ENCODE data around the gene ZBTB7B.

ZBTB7B gene

DNA sequence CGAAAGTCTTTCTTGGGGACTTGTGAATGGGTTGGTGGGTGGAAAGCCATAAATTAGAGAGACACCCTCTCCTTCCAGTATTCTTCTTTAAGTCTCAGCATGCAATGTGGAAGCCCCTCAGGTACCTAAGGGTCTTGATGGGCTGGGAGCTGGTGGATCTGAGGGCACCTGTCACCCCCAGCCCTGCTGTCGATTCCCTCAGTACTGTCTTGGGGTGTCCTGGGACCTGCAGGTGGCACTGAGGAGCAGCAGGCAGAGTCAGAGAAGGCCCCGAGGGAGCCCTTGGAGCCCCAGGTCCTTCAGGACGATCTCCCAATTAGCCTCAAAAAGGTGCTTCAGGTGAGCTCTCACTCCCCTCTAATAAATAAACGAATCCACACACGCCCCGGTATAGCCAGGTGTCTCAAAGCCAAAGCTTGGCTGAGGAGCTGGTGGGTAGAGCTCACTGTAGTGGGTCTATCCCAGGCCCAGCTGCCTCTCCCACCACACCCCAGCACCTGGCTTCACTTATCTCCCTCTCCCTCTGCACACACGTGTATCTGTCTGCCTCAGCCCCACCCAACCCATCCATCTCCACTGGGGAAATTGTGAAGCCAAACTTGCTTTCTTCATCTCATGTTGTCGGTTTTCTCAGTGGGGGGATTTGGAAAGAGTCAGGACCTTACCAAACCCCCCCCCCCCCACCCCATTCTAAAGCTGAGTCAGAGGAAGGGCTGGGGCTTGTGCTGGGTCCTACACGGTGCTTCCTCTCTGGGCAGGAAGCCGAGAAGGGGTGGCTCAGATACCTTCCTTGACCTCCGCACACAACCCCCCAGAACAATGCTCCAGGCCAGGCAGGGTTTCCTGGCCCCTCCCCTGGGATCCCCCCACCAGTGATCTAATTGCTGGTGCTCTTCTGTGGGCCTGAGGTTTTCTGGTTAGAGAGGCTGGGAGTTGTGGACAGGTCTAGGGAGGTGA is 50.1 kb downstream of the ZBTB7B start:
- Histone ChIP-seq H3K27ac (ENCODE audit: insufficient read depth in 1 of 2, low read depth in 1 of 2, low read length in 2 of 2, poor library complexity in 1 of 2, severe bottlenecking in 2 of 2) (no peak overlapping the region), H3K9me3 (ENCODE audit: control extremely low read depth in 1 of 5, control insufficient read depth in 4 of 5, insufficient read depth in 2 of 5, low read depth in 1 of 5, low read length in 4 of 5) (no peaks in the 10 kb centered on the region), H3K36me3 (ENCODE audit: control insufficient read depth in 4 of 4, insufficient read depth in 4 of 4, low read length in 3 of 4) (peaks cover 0 to 33% (median 16%) of the 10 kb centered on the region in 4 experiments), H3K4me1 (ENCODE audit: control extremely low read depth in 1 of 4, control insufficient read depth in 4 of 4, insufficient read depth in 4 of 4, low read length in 3 of 4) (peaks cover 3 to 43% (median 40%) of the 10 kb centered on the region in 4 experiments), H3K4me3 (ENCODE audit: control insufficient read depth in 1 of 7, extremely low read depth in 1 of 7, insufficient read depth in 4 of 7, low read depth in 2 of 7, low read length in 6 of 7) (peak overlapping the region; percentile 45 to 88 (median 79)), H3K27me3 (replicated peaks in 2 of 5; ENCODE audit: control insufficient read depth in 4 of 5, insufficient read depth in 5 of 5, low read length in 4 of 5) (no peaks in the 10 kb centered on the region)
- 17% methylated on average over 7 of the region's 12 CpGs for WGBS (ENCODE audit: insufficient coverage)
- POLR2A ChIA-PET: interaction anchor here (0.7 to 1.3 kb wide), 3 partner anchors 9 to 147 kb away, joined by 3 read pairs; partner anchors contain the start of gene SLC50A1
- peak; percentile 42 to 53 (median 46) for DNase-seq
- CTCF ChIA-PET: interaction anchor here (0.7 to 22.6 kb wide), 15 partner anchors 7 to 493 kb away, joined by 3 to 368 read pairs (median 4); partner anchors contain the start of genes ADAM15, EFNA3 and EFNA4

DNA sequence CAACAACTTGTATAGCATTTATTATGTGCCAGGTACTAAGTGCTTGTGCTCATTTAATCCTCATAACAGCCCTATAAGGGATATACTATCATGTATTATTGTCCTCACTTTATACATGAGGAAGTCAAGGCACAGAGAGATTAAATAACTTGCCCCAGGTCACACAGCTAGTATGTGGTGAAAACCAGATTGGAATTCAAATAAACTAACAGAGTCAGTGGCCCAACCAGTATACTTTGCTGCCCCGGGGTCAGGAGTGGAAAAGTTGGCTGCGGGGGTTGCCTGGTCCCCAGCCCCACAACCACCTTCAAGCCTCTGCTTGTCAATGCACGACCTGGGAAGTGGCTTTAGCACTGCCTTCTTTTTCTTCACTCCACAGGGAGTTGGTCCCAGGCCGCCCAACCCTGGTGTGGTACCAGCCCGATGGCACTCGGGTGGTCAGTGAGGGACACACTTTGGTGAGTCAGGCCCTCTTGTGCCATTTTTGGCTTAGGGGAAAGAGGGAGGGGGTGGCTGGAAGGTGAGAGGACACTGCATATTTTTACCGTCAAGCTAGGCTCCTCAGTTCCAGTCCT is 51.0 kb downstream of the ZBTB7B start:
- Histone ChIP-seq H3K9me3 (ENCODE audit: control extremely low read depth in 1 of 5, control insufficient read depth in 4 of 5, insufficient read depth in 2 of 5, low read depth in 1 of 5, low read length in 4 of 5) (no peaks in the 10 kb centered on the region), H3K4me1 (ENCODE audit: control extremely low read depth in 1 of 4, control insufficient read depth in 4 of 4, insufficient read depth in 4 of 4, low read length in 3 of 4) (peaks cover 3 to 43% (median 40%) of the 10 kb centered on the region in 4 experiments), H3K27ac (ENCODE audit: insufficient read depth in 1 of 2, low read depth in 1 of 2, low read length in 2 of 2, poor library complexity in 1 of 2, severe bottlenecking in 2 of 2) (no peak overlapping the region), H3K36me3 (ENCODE audit: control insufficient read depth in 4 of 4, insufficient read depth in 4 of 4, low read length in 3 of 4) (peaks cover 0 to 42% (median 24%) of the 10 kb centered on the region in 4 experiments), H3K4me3 (ENCODE audit: control insufficient read depth in 1 of 7, extremely low read depth in 1 of 7, insufficient read depth in 4 of 7, low read depth in 2 of 7, low read length in 6 of 7) (peak overlapping the region in 1 of 7 experiments; percentile 88), H3K27me3 (replicated peaks in 2 of 5; ENCODE audit: control insufficient read depth in 4 of 5, insufficient read depth in 5 of 5, low read length in 4 of 5) (no peaks in the 10 kb centered on the region)
- no peak for DNase-seq
- POLR2A ChIA-PET: no interaction called here
- 98% methylated on average over 4 of the region's 7 CpGs for WGBS (ENCODE audit: insufficient coverage)
- CTCF ChIA-PET: interaction anchor here (0.9 to 22.6 kb wide), 14 partner anchors 7 to 494 kb away, joined by 3 to 368 read pairs (median 6); partner anchors contain the start of genes ADAM15, EFNA3 and EFNA4

DNA sequence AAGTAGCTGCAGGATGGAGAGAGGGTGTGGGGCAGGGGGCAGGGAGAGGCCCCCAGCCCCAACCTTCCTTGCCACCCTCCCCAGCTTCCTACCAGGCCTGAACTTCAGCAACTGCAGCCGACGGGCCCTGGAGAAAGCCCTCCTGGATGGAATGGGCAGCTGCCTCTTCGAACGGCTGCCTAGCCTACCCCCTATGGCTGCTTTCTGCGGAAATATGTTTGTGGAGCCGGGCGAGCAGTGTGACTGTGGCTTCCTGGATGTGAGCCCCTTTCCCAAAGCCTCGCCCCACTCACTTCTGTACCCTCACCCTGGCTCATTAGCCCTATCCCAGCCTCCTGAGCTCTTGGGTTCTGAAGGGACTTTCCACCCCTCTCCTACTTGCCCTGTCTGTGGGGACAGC is 54.5 kb downstream of the ZBTB7B start:
- no peak for DNase-seq
- H3K9me3 ChIP-seq (ENCODE audit: control extremely low read depth in 1 of 5, control insufficient read depth in 4 of 5, insufficient read depth in 2 of 5, low read depth in 1 of 5, low read length in 4 of 5): no peaks in the 10 kb centered on the region
- H3K36me3 ChIP-seq (ENCODE audit: control insufficient read depth in 4 of 4, insufficient read depth in 4 of 4, low read length in 3 of 4): peaks cover 0 to 53% (median 29%) of the 10 kb centered on the region in 4 experiments
- no peaks in the 10 kb centered on the region for H3K27me3 ChIP-seq (replicated peaks in 2 of 5; ENCODE audit: control insufficient read depth in 4 of 5, insufficient read depth in 5 of 5, low read length in 4 of 5)
- H3K4me1 ChIP-seq (ENCODE audit: control extremely low read depth in 1 of 4, control insufficient read depth in 4 of 4, insufficient read depth in 4 of 4, low read length in 3 of 4): peaks cover 2 to 30% (median 27%) of the 10 kb centered on the region in 4 experiments
- H3K4me3 ChIP-seq (ENCODE audit: control insufficient read depth in 1 of 7, extremely low read depth in 1 of 7, insufficient read depth in 4 of 7, low read depth in 2 of 7, low read length in 6 of 7): no peak overlapping the region
- no peak overlapping the region for H3K27ac ChIP-seq (ENCODE audit: insufficient read depth in 1 of 2, low read depth in 1 of 2, low read length in 2 of 2, poor library complexity in 1 of 2, severe bottlenecking in 2 of 2)
- WGBS (ENCODE audit: insufficient coverage): 98% methylated on average over 8 of the region's 8 CpGs
- ChIA-PET POLR2A (no interaction called here), CTCF (interaction anchor here (0.8 to 22.6 kb wide), 14 partner anchors 9 to 498 kb away, joined by 3 to 368 read pairs (median 3); partner anchors contain the start of genes ADAM15 and LENEP)

DNA sequence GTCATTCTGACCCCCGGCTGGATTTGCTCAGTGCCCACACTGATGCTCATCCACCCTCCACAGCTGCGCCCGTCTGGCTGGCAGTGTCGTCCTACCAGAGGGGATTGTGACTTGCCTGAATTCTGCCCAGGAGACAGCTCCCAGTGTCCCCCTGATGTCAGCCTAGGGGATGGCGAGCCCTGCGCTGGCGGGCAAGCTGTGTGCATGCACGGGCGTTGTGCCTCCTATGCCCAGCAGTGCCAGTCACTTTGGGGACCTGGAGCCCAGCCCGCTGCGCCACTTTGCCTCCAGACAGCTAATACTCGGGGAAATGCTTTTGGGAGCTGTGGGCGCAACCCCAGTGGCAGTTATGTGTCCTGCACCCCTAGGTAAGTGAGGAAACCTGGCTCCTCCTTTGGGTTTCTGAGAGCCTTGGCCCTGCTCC is 55.2 kb downstream of the ZBTB7B start:
- H3K27me3 ChIP-seq (replicated peaks in 2 of 5; ENCODE audit: control insufficient read depth in 4 of 5, insufficient read depth in 5 of 5, low read length in 4 of 5): no peaks in the 10 kb centered on the region
- CTCF ChIA-PET: interaction anchor here (0.8 to 22.6 kb wide), 10 partner anchors 9 to 75 kb away, joined by 3 to 368 read pairs (median 3); partner anchors contain the start of genes ADAM15, FLAD1 and LENEP
- DNase-seq: no peak
- no peak overlapping the region for H3K27ac ChIP-seq (ENCODE audit: insufficient read depth in 1 of 2, low read depth in 1 of 2, low read length in 2 of 2, poor library complexity in 1 of 2, severe bottlenecking in 2 of 2)
- no peaks in the 10 kb centered on the region for H3K9me3 ChIP-seq (ENCODE audit: control extremely low read depth in 1 of 5, control insufficient read depth in 4 of 5, insufficient read depth in 2 of 5, low read depth in 1 of 5, low read length in 4 of 5)
- H3K4me3 ChIP-seq (ENCODE audit: control insufficient read depth in 1 of 7, extremely low read depth in 1 of 7, insufficient read depth in 4 of 7, low read depth in 2 of 7, low read length in 6 of 7): no peak overlapping the region
- WGBS (ENCODE audit: insufficient coverage): 97% methylated on average over 13 of the region's 13 CpGs
- peaks cover 0 to 53% (median 29%) of the 10 kb centered on the region in 4 experiments for H3K36me3 ChIP-seq (ENCODE audit: control insufficient read depth in 4 of 4, insufficient read depth in 4 of 4, low read length in 3 of 4)
- POLR2A ChIA-PET: no interaction called here
- H3K4me1 ChIP-seq (ENCODE audit: control extremely low read depth in 1 of 4, control insufficient read depth in 4 of 4, insufficient read depth in 4 of 4, low read length in 3 of 4): peaks cover 2 to 30% (median 26%) of the 10 kb centered on the region in 4 experiments

DNA sequence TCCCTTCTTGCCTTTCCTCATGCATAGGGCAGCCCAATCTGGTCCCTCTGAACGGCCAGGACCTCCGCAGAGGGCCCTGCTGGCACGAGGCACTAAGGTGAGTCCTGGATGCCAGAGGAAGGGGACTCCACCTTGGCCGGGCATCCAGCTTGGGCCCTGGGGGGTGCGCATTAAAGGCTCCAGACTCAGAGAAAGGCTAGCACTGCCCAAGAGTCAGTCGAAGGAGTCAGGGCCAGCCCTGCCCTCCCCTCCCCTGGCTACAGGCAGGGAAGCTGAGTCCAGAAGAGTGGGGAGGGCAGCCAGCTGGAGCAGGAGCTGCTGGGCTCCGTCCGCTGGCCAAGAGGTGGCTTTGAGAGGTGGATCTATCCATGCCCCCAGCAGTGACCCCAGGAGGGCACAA is 58.1 kb downstream of the ZBTB7B start:
- ChIA-PET CTCF (interaction anchor here (0.8 to 22.6 kb wide), 21 partner anchors 15 to 500 kb away, joined by 3 to 368 read pairs (median 4); partner anchors contain the start of genes ADAM15, DCST1, DCST2 and EFNA3), POLR2A (interaction anchor here (1.4 kb wide), 1 partner anchor 9 kb away, joined by 3 read pairs; no protein-coding TSS in a partner anchor)
- Histone ChIP-seq H3K4me1 (ENCODE audit: control extremely low read depth in 1 of 4, control insufficient read depth in 4 of 4, insufficient read depth in 4 of 4, low read length in 3 of 4) (peaks cover 0 to 29% (median 27%) of the 10 kb centered on the region in 4 experiments), H3K4me3 (ENCODE audit: control insufficient read depth in 1 of 7, extremely low read depth in 1 of 7, insufficient read depth in 4 of 7, low read depth in 2 of 7, low read length in 6 of 7) (no peak overlapping the region), H3K27ac (ENCODE audit: insufficient read depth in 1 of 2, low read depth in 1 of 2, low read length in 2 of 2, poor library complexity in 1 of 2, severe bottlenecking in 2 of 2) (no peak overlapping the region), H3K36me3 (ENCODE audit: control insufficient read depth in 4 of 4, insufficient read depth in 4 of 4, low read length in 3 of 4) (peaks cover 0 to 40% (median 24%) of the 10 kb centered on the region in 4 experiments), H3K9me3 (ENCODE audit: control extremely low read depth in 1 of 5, control insufficient read depth in 4 of 5, insufficient read depth in 2 of 5, low read depth in 1 of 5, low read length in 4 of 5) (no peaks in the 10 kb centered on the region), H3K27me3 (replicated peaks in 2 of 5; ENCODE audit: control insufficient read depth in 4 of 5, insufficient read depth in 5 of 5, low read length in 4 of 5) (no peaks in the 10 kb centered on the region)
- whole genome bisulfite sequencing (ENCODE audit: insufficient coverage): 97% methylated on average over 6 of the region's 8 CpGs
- DNase-seq: no peak

DNA sequence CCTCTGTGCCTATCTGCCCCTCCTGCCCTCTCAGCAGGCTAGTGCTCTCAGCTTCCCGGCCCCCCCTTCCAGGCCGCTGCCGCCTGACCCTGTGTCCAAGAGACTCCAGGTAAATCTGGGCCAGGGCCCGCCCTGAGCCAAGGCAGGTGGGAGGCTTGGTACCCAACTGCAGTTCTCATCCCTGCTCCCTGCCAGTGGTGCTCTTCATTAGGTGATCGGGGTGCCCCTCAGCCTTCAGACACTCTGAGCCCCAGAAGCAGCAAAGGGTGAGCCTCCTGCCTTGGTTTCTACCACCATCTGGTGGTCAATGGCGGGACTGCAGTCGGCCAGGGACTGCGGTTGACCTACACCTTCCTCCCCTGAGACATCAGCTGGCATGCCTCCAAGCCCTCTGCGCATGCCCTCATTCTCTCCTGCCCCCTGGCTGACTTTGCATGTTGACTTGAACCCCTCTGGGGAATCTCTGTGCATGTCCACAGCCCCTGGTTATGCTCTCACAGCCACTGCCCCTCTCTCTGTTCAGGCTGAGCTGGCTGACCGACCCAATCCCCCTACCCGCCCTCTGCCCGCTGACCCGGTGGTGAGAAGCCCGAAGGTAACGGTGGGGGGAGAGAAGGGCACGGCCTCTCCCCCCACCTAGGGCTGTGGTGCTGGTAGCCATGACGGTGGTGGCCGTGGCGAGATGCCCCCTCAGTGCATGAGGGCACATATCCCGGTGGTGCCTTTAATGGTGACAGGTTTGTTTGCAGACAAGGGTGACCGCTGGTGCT is 59.0 kb downstream of the ZBTB7B start:
- peak; percentile 88 to 93 (median 89) for DNase-seq
- Histone ChIP-seq H3K4me1 (ENCODE audit: control extremely low read depth in 1 of 4, control insufficient read depth in 4 of 4, insufficient read depth in 4 of 4, low read length in 3 of 4) (peaks cover 0 to 29% (median 27%) of the 10 kb centered on the region in 4 experiments), H3K9me3 (ENCODE audit: control extremely low read depth in 1 of 5, control insufficient read depth in 4 of 5, insufficient read depth in 2 of 5, low read depth in 1 of 5, low read length in 4 of 5) (no peaks in the 10 kb centered on the region), H3K4me3 (ENCODE audit: control insufficient read depth in 1 of 7, extremely low read depth in 1 of 7, insufficient read depth in 4 of 7, low read depth in 2 of 7, low read length in 6 of 7) (no peak overlapping the region), H3K27me3 (replicated peaks in 2 of 5; ENCODE audit: control insufficient read depth in 4 of 5, insufficient read depth in 5 of 5, low read length in 4 of 5) (no peaks in the 10 kb centered on the region), H3K36me3 (ENCODE audit: control insufficient read depth in 4 of 4, insufficient read depth in 4 of 4, low read length in 3 of 4) (peaks cover 0 to 31% (median 20%) of the 10 kb centered on the region in 4 experiments), H3K27ac (ENCODE audit: insufficient read depth in 1 of 2, low read depth in 1 of 2, low read length in 2 of 2, poor library complexity in 1 of 2, severe bottlenecking in 2 of 2) (no peak overlapping the region)
- whole genome bisulfite sequencing (ENCODE audit: insufficient coverage): 40% methylated on average over 13 of the region's 21 CpGs
- ChIA-PET CTCF (interaction anchor here (0.8 to 22.6 kb wide), 24 partner anchors 8 to 590 kb away, joined by 3 to 368 read pairs (median 4); partner anchors contain the start of genes ADAM15, DCST1, DCST2 and EFNA3), POLR2A (interaction anchor here (1.4 kb wide), 1 partner anchor 9 kb away, joined by 3 read pairs; no protein-coding TSS in a partner anchor)

Data from common myeloid progenitor, CD34-positive (primary cell).